ENCODE data around the gene NYAP2.

NYAP2 gene

GRCh38 chr2:225411452-225411851 lies 11.9 kb downstream of the NYAP2 start:
- DNase-seq (ENCODE audit: extremely low read depth, low read depth) = no peak
- TF ChIP-seq CTCF (IDR thresholded peaks at IDR 0.05; ENCODE audit: low read depth, low read length, missing control alignments) = peak; percentile 11
- H3K4me3 ChIP-seq (replicated peaks; ENCODE audit: low read depth, low read length) = no peak overlapping the region

GRCh38 chr2:225413786-225414185 lies 14.3 kb downstream of the NYAP2 start:
- TF ChIP-seq CTCF (IDR thresholded peaks at IDR 0.05; ENCODE audit: low read depth, low read length, missing control alignments) = no peak
- H3K4me3 ChIP-seq (replicated peaks; ENCODE audit: low read depth, low read length) = no peak overlapping the region
- no peak for DNase-seq (ENCODE audit: extremely low read depth, low read depth)

DNA sequence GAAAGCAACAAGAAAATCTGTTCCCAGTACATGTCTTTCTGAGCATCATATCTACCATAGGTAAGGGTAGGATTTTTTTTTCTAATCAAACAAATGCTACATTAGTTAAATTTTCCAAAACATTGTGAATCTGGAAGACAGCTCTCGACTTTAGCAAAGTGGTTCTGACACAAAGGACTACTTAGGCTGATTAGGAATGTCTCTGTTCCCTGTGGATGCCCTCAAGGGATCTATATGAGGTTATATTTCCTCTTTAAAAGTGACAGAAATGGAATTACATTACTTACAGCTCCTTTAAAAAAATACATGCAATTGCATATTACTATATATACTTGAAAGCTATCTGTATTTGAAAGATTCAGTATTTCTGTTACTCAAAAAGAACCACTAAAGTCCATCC lies 15.4 kb downstream of the NYAP2 start:
- H3K4me3 ChIP-seq (replicated peaks; ENCODE audit: low read depth, low read length) = no peak overlapping the region
- no peak for TF ChIP-seq CTCF (IDR thresholded peaks at IDR 0.05; ENCODE audit: low read depth, low read length, missing control alignments)

DNA sequence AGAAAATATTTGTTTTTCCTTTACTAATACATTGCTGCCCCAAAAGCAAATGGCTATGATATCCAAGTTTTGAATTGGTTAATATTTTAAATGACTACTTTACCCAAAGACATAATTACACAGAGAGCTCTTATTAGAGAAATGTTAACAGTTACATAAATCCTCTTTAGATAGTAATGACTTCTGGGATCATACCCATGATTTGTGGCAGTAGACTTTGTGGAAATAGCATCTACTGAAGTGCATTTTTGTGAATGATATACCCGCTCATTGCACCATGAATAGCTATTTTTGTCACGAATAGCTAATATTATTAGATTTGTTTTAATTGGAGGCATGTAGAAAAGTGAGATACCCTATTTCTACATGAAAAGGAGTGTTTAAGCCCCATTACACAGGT lies 15.8 kb downstream of the NYAP2 start:
- no peak overlapping the region for H3K4me3 ChIP-seq (replicated peaks; ENCODE audit: low read depth, low read length)
- no peak for DNase-seq (ENCODE audit: extremely low read depth, low read depth)
- TF ChIP-seq CTCF (IDR thresholded peaks at IDR 0.05; ENCODE audit: low read depth, low read length, missing control alignments) = no peak

More for the DNA sequence above, 15.4 kb downstream of the NYAP2 start:
- DNase-seq (ENCODE audit: extremely low read depth, low read depth) = no peak

DNA sequence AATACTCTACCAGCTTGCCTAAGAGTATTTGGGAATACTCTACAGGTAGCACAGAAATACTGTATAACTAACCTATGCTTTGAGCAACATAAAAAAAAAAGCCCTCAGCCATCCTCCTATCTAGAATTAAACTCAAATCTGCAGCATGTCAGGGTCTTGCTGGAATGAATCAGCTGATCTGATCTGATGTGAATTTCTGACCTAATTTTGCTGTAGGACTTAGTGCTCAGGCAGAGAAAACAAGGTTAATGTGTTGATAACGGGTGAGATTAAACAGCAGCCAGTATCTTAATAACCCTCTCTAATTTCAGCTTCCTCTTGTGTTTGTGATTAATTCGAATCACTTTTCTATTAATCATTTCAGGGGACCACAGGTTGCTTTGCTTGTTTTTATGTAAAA lies 16.3 kb downstream of the NYAP2 start:
- no peak for DNase-seq (ENCODE audit: extremely low read depth, low read depth)
- no peak overlapping the region for H3K4me3 ChIP-seq (replicated peaks; ENCODE audit: low read depth, low read length)
- TF ChIP-seq CTCF (IDR thresholded peaks at IDR 0.05; ENCODE audit: low read depth, low read length, missing control alignments) = no peak

GRCh38 chr2:225416616-225417367 lies 17.3 kb downstream of the NYAP2 start:
- TF ChIP-seq CTCF (IDR thresholded peaks at IDR 0.05; ENCODE audit: low read depth, low read length, missing control alignments) = no peak
- H3K4me3 ChIP-seq (replicated peaks; ENCODE audit: low read depth, low read length) = no peak overlapping the region
- DNase-seq (ENCODE audit: extremely low read depth, low read depth) = no peak

- no peak for TF ChIP-seq CTCF (IDR thresholded peaks at IDR 0.05; ENCODE audit: low read depth, low read length, missing control alignments)
- no peak overlapping the region for H3K4me3 ChIP-seq (replicated peaks; ENCODE audit: low read depth, low read length)
These were observed 19.5 kb downstream of the NYAP2 start for GRCh38 chr2:225419033-225419432.

More at GRCh38 chr2:225419033-225419432, 19.5 kb downstream of the NYAP2 start:
- DNase-seq (ENCODE audit: extremely low read depth, low read depth) = no peak

Measured in HFF-Myc (cell line).